K562 (cell line): ENCODE data around the gene PARD6B. TPM values are rescaled to one million over a fixed set of nuclear protein-coding genes. Genes with fewer than 3 reads are reported as not detected.

Experiments used
- ASH1L ChIP-seq: fragments of 450-650 bp; IDR thresholded peaks from 2 replicates; pipeline ENCODE4 v1.6.1; 2018; ENCODE audit warnings: borderline replicate concordance, mild to moderate bottlenecking, low read depth; ENCODE audit not compliant: partially characterized antibody
- CAMTA2 ChIP-seq: fragments of 250-450 bp; sonication (Bioruptor Pico); conservative IDR thresholded peaks from 2 replicates; pipeline ENCODE4 v1.5.1; 2022
- DIDO1 ChIP-seq: fragments of 450-650 bp; IDR thresholded peaks from 2 replicates; pipeline ENCODE4 v1.6.1; 2016; ENCODE audit warnings: low read depth, missing biosample characterization, missing genetic modification characterization
- DLX4 ChIP-seq: fragments of 250-450 bp; sonication (Bioruptor Pico); IDR thresholded peaks from 2 replicates; pipeline ENCODE4 v1.6.1; 2021; ENCODE audit warnings: mild to moderate bottlenecking
- FOXK1 ChIP-seq: sonication (generic); formaldehyde crosslinking; IDR thresholded peaks from 2 replicates; pipeline ENCODE4 v1.8.0; 2022; ENCODE audit warnings: missing genetic modification reagents, mild to moderate bottlenecking, borderline replicate concordance
- MIER1 ChIP-seq: fragments of 450-650 bp; IDR thresholded peaks from 2 replicates; pipeline ENCODE4 v1.6.1; 2016; ENCODE audit warnings: antibody characterized with exemption, mild to moderate bottlenecking, low read depth
- POLR2G ChIP-seq: fragments of 200-400 bp; formaldehyde crosslinking; IDR thresholded peaks from 2 replicates; pipeline ENCODE4 v1.6.1; 2017; ENCODE audit warnings: low read depth, mild to moderate bottlenecking, antibody characterized with exemption, low read length, moderate library complexity
- SAFB2 ChIP-seq: fragments of 200-400 bp; formaldehyde crosslinking; IDR thresholded peaks from 2 replicates; pipeline ENCODE4 v1.6.1; 2018; ENCODE audit warnings: borderline replicate concordance, low read length, low read depth, moderate library complexity; ENCODE audit not compliant: severe bottlenecking
- TEAD2 ChIP-seq: fragments of 450-650 bp; IDR thresholded peaks from 2 replicates; pipeline ENCODE4 v1.6.1; 2016; ENCODE audit warnings: missing genetic modification characterization, control low read depth, missing compliant biosample characterization
- ZNF23 ChIP-seq: fragments of 250-450 bp; sonication (Bioruptor Pico); IDR thresholded peaks from 2 replicates; pipeline ENCODE4 v1.4.0; 2020; ENCODE audit warnings: mild to moderate bottlenecking
- polyA plus RNA-seq, 8 experiments: library from polyadenylated mRNA; depleted of rRNA in 4 of 8; stranded (reverse) in 5 of 8; unstranded in 3 of 8; fragments of >200 nt; fragmentation: Nextera tagmentation in 2 of 8; fragmentation: Illumina TruSeq in 1 of 8; extraction: Ambion mirVana in 2 of 8; extraction: Trizol in 1 of 8; gene quantifications; 2 replicates each; pipeline versions ENCODE4 v1.2.1 to v1.2.3, GENCODE V29; 2011 to 2014; ENCODE audit warnings: inconsistent platforms in 1 of 8, missing spikeins in 1 of 8
- total RNA-seq, 7 experiments: library from RNA; depleted of rRNA in 6 of 7; stranded (reverse); fragments of >200 nt in 6 of 7; fragmentation: Illumina TruSeq in 2 of 7; extraction: Trizol in 2 of 7; gene quantifications; 2 replicates each; pipeline versions ENCODE4 v1.2.1 to v1.2.3, GENCODE V29; 2011 to 2021; ENCODE audit warnings: low replicate concordance in 1 of 7
- TF ChIP-seq, protein P1 (sequence below): fragments of 250-450 bp; sonication (Bioruptor Pico); IDR thresholded peaks from 2 replicates; pipeline ENCODE4 v1.4.0; 2020; ENCODE audit warnings: borderline replicate concordance
- TF ChIP-seq, protein P2 (sequence below), 2 experiments: fragments of 200-800 bp in 1 of 2; sonication (Bioruptor generic) in 1 of 2; sonication (generic) in 1 of 2; formaldehyde crosslinking in 1 of 2; IDR thresholded peaks in 1 of 2; conservative IDR thresholded peaks in 1 of 2; 2 replicates each; pipeline versions ENCODE4 v1.5.0 to v1.6.1; 2016 to 2020; ENCODE audit warnings: missing compliant biosample characterization in 1 of 2, missing genetic modification characterization in 1 of 2, missing genetic modification reagents in 1 of 2
- TF ChIP-seq, protein P3 (sequence below): fragments of 450-650 bp; IDR thresholded peaks from 2 replicates; pipeline ENCODE4 v1.6.1; 2016; ENCODE audit warnings: mild to moderate bottlenecking, moderate library complexity

Gene PARD6B
- total and polyA plus RNA-seq, 9 of the 15 experiments (the other 6 are each of a cell fraction or from before 2014, with no cell fraction given) = 1.7 to 12.3 (median 5.5) TPM

GRCh38 chr20:50682065-50682464 is 49.3 kb upstream of the PARD6B start (continued):
- TF ChIP-seq TEAD2 (tag) (no peak), SAFB2 (no peak), ZNF23 (no peak), DLX4 (no peak), ASH1L (no peak), CAMTA2 (CRISPR knock-in tag) (no peak), FOXK1 (no peak), POLR2G (no peak), MIER1 (no peak), DIDO1 (tag) (no peak)
- TF ChIP-seq, protein P1, sequence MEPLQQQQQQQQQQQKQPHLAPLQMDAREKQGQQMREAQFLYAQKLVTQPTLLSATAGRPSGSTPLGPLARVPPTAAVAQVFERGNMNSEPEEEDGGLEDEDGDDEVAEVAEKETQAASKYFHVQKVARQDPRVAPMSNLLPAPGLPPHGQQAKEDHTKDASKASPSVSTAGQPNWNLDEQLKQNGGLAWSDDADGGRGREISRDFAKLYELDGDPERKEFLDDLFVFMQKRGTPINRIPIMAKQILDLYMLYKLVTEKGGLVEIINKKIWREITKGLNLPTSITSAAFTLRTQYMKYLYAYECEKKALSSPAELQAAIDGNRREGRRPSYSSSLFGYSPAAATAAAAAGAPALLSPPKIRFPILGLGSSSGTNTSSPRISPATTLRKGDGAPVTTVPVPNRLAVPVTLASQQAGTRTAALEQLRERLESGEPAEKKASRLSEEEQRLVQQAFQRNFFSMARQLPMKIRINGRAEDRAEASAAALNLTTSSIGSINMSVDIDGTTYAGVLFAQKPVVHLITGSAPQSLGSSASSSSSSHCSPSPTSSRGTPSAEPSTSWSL = no peak
- TF ChIP-seq, protein P2, sequence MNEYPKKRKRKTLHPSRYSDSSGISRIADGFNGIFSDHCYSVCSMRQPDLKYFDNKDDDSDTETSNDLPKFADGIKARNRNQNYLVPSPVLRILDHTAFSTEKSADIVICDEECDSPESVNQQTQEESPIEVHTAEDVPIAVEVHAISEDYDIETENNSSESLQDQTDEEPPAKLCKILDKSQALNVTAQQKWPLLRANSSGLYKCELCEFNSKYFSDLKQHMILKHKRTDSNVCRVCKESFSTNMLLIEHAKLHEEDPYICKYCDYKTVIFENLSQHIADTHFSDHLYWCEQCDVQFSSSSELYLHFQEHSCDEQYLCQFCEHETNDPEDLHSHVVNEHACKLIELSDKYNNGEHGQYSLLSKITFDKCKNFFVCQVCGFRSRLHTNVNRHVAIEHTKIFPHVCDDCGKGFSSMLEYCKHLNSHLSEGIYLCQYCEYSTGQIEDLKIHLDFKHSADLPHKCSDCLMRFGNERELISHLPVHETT (CRISPR knock-in tag; conservative IDR thresholded peaks at IDR 0.05 in 1 of 2, IDR thresholded peaks at IDR 0.05 in 1 of 2) = no peak
- TF ChIP-seq, protein P3, sequence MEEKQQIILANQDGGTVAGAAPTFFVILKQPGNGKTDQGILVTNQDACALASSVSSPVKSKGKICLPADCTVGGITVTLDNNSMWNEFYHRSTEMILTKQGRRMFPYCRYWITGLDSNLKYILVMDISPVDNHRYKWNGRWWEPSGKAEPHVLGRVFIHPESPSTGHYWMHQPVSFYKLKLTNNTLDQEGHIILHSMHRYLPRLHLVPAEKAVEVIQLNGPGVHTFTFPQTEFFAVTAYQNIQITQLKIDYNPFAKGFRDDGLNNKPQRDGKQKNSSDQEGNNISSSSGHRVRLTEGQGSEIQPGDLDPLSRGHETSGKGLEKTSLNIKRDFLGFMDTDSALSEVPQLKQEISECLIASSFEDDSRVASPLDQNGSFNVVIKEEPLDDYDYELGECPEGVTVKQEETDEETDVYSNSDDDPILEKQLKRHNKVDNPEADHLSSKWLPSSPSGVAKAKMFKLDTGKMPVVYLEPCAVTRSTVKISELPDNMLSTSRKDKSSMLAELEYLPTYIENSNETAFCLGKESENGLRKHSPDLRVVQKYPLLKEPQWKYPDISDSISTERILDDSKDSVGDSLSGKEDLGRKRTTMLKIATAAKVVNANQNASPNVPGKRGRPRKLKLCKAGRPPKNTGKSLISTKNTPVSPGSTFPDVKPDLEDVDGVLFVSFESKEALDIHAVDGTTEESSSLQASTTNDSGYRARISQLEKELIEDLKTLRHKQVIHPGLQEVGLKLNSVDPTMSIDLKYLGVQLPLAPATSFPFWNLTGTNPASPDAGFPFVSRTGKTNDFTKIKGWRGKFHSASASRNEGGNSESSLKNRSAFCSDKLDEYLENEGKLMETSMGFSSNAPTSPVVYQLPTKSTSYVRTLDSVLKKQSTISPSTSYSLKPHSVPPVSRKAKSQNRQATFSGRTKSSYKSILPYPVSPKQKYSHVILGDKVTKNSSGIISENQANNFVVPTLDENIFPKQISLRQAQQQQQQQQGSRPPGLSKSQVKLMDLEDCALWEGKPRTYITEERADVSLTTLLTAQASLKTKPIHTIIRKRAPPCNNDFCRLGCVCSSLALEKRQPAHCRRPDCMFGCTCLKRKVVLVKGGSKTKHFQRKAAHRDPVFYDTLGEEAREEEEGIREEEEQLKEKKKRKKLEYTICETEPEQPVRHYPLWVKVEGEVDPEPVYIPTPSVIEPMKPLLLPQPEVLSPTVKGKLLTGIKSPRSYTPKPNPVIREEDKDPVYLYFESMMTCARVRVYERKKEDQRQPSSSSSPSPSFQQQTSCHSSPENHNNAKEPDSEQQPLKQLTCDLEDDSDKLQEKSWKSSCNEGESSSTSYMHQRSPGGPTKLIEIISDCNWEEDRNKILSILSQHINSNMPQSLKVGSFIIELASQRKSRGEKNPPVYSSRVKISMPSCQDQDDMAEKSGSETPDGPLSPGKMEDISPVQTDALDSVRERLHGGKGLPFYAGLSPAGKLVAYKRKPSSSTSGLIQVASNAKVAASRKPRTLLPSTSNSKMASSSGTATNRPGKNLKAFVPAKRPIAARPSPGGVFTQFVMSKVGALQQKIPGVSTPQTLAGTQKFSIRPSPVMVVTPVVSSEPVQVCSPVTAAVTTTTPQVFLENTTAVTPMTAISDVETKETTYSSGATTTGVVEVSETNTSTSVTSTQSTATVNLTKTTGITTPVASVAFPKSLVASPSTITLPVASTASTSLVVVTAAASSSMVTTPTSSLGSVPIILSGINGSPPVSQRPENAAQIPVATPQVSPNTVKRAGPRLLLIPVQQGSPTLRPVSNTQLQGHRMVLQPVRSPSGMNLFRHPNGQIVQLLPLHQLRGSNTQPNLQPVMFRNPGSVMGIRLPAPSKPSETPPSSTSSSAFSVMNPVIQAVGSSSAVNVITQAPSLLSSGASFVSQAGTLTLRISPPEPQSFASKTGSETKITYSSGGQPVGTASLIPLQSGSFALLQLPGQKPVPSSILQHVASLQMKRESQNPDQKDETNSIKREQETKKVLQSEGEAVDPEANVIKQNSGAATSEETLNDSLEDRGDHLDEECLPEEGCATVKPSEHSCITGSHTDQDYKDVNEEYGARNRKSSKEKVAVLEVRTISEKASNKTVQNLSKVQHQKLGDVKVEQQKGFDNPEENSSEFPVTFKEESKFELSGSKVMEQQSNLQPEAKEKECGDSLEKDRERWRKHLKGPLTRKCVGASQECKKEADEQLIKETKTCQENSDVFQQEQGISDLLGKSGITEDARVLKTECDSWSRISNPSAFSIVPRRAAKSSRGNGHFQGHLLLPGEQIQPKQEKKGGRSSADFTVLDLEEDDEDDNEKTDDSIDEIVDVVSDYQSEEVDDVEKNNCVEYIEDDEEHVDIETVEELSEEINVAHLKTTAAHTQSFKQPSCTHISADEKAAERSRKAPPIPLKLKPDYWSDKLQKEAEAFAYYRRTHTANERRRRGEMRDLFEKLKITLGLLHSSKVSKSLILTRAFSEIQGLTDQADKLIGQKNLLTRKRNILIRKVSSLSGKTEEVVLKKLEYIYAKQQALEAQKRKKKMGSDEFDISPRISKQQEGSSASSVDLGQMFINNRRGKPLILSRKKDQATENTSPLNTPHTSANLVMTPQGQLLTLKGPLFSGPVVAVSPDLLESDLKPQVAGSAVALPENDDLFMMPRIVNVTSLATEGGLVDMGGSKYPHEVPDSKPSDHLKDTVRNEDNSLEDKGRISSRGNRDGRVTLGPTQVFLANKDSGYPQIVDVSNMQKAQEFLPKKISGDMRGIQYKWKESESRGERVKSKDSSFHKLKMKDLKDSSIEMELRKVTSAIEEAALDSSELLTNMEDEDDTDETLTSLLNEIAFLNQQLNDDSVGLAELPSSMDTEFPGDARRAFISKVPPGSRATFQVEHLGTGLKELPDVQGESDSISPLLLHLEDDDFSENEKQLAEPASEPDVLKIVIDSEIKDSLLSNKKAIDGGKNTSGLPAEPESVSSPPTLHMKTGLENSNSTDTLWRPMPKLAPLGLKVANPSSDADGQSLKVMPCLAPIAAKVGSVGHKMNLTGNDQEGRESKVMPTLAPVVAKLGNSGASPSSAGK = no peak
